HPDE6-E6E7 (cell line): ENCODE data around the gene ZFP64.

Experiments
- DNase-seq: peaks from one replicate; pipeline ENCODE4 v3.0.0; 2011; ENCODE audit warnings: missing footprints; ENCODE audit errors: extremely low spot score

ZFP64 gene

DNA sequence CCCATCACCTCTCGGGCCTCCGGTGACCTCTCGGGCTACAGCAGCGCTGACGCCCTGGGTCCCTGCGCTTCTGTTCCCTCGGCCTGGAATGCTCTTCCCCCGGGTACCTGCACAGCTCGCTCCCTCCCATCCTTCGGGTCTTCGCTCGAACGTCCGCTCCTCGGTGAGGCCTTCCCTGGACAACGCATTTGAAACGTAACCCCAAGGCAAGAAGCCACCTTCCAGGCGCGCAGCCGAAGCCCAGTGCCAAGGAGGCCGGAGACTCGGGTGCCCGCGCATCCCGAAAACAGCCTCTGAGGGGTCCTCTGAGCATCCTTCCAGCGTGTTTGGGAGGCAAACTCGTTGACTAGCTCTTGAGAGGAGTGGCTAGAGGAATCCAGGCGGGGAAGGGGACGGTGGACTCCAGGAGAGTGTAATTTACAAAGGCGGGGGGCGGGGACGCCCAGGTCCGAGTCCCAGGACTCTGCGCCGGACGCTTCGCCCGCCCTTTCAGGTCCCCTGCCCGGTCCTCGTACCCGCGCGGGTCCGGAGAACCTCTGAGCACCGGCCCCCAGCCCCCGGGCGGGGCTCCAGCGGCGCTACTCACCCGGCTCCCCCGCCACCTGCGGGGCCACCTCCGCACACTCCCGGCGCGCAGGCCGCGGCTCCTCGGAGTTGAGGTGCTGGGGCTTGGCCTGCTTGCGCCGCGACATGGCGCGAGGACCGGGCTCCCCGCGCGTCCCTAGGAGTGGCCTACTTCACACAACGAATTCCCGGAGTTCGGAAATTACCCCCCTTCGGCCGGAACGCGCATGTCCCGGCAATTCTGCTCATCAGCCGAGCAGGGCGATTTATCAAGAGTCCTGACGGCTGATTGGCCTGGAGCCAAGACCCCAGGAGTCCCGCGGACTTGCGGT, 86.8 kb downstream of the ZFP64 start:
- DNase-seq = peak; percentile 69

DNA sequence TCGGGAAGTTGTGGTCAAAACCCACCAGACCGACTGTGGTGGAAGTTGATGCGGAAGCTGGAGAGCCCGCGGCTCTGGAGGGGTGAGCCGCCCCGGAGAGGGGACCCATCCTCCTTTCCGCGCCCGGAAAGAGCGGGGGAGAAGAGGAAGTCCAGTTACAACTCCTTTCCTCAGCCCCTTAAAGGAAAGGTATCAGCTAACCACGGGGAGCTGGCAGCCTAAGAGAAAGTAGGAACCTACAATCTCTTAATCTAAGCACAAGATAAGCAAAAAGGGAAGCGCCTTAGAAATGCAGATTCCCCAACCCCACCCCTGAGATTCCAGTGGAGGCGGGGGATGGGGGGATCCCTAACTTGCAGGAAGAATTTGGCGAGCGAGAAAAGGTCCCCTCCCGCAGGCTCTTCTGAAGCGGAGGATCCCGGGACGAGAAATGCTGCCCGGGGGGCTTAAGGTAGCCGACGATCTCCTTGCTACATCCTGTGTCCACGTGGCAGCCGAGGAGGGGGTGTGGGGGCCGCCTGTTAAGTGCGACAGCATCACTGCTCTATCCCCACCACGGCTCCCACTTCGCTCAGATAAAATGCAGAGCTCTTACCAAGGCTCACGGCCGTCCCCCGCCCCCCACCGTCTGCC, 87.5 kb downstream of the ZFP64 start:
- peak; percentile 46 for DNase-seq

DNA sequence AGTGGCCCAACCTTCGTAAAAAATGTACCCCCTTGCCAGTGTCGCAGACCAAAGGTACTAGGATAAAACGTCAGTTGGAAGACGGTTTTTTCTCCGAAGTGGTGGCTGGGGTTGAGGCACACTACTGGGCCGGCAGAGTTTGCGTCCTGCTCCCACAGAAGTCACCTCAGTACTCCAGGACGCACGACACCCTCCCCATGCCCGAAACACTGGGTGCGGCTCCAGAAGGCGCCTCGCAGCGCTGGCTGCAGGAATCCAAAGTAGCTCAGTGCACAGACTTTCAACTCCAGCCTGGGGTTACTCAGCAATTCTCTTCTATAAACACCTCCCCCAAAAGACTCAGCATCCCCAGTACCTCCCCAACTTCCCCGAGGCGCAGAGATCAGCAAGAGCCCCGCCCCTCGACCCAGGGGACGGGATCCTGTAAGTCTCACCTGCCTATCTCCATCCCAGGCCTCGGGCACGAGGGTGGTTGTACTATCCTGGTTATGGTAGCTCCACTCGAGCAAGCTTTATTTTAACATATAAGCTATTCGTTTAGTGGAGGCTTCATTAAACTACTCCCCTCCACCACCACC, 88.2 kb downstream of the ZFP64 start:
- peak; percentile 91 for DNase-seq

DNA sequence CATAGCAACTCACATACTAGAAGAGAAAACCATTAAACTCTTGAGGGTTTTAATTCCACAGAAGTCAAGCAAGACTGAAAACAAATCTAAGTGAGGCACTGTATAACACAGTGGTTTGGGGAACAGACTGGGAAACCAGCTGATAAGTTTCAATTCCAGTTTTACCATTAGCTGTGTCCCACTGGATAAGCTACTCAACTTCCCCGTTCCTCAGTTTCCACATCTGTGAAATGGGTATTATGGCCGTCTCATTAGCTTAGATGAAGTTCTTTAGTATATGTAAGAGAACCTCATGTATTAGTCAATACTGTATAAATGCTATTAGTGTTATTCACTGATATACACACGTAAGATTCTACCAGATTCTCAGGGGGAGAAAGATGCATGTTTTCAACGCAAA, 89.0 kb downstream of the ZFP64 start:
- no peak for DNase-seq

DNA sequence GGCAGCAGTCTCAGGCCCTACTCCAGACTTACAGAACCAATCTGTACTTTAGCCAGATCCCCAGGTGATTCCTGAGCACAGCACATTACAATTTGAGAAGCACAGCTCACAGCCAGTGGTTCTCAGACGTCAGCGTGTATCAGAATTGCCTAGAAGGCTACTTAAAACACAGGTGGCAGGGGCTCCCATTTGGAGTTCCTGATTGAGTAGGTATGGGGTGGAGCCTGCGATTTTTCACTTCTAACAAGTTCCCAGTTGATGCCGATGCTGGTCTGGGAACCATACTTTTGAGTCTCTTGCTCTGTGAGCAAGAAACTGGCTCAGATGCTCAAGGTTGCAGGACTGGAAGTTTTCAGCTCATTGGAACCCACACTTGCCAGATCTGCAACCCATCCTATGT, 89.5 kb downstream of the ZFP64 start:
- DNase-seq = no peak
